Activated effector memory CD4-positive, alpha-beta T cell treated with Interleukin-2 at 50 U/mL for 16 hours (primary cell): Measurements from ENCODE around the gene LRRC70.
"Not testable (repeated sequence)": the region's sequence is repeated elsewhere in the genome, so short reads cannot be mapped to it uniquely, and the experiment has no call there.

Source experiments
- DNase-seq: peaks from one replicate; pipeline ENCODE4 v3.0.0-alpha.2; 2020

LRRC70 gene

GRCh38 chr5:62608529-62609511 lies 30.2 kb downstream of the LRRC70 start:
- DNase-seq: no peak

DNA sequence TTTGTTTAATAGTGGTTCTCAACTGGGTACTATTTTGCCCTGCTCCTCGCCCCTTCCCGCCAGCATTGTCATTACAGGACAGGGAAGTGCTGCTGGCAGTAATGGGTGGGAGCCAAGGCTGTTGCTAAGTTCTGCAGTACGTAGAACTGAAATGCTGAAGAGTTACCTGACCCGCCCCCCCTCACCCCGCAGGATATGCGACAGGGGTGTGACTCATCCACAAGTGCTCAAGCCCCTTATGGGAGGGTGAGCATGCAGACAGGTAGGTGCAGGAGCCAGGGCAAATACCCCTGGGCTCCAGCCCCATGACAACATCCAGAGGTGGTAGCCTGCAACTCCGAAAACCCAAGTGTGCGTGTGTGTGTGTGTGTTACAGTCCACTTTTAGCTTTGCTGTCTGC lies 35.7 kb downstream of the LRRC70 start:
- DNase-seq: no peak

- no peak for DNase-seq
These were observed 38.1 kb downstream of the LRRC70 start for GRCh38 chr5:62616615-62617277.

DNA sequence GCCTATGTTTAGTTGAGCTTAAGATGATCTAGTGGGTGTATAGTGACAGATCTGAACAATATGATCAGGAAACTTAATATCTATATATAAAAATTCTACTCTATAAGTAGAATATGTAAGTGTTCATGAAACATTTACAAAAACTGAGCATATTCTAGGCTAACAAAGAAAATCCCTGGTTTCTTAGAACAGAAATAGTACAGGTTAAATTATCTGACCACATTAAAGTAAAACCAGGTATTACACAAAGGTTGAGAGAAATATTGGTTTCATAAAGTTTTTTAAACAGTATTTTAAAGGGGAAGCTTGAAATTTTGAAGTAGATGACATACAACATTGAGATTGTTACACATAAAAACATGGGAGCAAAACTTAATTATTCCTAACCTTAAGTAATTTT lies 39.3 kb downstream of the LRRC70 start:
- DNase-seq: no peak

DNA sequence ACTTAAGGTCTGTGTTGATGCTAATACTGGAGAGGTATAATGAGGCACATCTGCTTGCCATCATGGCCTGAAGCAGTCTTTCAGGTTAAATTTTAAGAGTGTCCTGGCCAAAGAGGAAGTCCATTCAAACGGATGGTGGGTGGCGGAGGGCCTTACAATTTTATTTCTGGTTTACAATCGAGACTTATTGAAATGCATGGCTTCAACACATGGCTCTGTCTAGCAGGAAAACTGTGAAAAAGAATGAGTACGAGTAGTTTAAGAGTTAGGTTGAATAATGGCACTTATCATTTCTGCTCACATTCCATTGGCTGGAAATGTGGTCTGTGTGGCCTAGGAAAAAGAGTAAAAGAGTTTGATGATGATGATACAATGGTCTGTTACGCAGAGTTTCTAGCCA lies 42.1 kb downstream of the LRRC70 start:
- DNase-seq: no peak

GRCh38 chr5:62621280-62621679 lies 42.7 kb downstream of the LRRC70 start:
- no peak for DNase-seq

DNA sequence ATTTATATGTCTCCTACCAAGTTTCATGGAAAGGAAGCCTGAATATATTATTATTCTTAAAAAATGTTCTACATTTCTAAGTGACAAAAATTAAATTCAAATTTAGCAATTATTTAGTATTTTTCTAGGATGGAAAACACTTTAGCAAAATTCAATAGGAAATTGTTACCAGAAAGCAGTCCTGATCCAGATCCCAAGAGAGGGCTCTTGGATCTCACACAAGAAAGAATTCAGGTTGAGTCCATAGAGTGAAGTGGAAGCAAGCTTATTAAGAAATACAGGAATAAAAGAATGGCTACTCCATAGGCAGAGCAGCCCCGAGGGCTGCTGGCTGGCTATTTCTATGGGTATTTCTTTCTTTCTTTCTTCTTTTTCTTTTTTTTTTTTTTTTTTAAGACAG lies 44.7 kb downstream of the LRRC70 start:
- DNase-seq: no peak

- not testable (repeated sequence) for DNase-seq
These were observed 45.8 kb downstream of the LRRC70 start for GRCh38 chr5:62624436-62624835.

GRCh38 chr5:62626534-62626933 lies 47.9 kb downstream of the LRRC70 start:
- DNase-seq: no peak

DNA sequence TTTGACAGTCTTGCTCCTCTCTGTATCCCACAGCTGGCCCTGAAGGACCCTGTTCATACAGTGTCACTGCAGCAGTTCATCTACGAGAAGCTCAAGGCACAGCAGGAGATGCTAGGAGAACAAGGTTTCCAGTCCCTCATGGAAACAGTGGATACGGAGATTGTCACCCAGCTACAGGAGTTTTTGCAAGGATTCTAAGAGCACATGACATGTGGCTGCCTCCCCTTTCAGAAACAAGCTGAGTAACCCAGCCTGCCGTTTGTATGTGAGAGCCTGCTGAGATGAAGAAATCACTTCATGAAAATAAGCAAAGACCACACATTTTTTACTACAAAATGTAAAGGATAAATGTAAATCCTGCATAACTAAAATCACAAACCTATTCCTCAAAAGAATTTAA lies 48.5 kb downstream of the LRRC70 start:
- DNase-seq: no peak

DNA sequence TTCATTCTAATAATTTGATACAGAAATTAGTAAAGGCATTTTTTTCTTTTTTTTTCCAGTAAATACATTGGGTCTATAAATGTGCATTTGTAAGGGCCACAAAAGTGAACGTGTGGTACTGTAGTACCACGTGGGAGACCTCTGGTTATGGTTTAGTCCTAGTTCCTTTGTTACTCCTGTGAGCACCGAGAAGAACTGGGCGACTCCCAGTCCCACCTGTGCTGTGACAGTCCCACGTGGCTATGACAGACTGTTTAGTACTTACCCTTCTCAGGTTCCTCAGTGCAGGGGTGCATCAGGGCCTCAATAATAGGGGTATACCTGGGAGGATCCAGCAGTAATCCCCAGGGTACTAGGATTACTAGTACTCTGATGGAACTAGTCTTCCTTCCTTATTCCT lies 49.3 kb downstream of the LRRC70 start:
- DNase-seq: no peak
